Activated CD4-positive, alpha-beta T cell treated with anti-CD3 and anti-CD28 coated beads, Interleukin-2, amount 10 ng/mL, durations not matched to agents 24 days and 14 days (primary cell): ENCODE measurements around the gene SRPK2. TPM values are rescaled to one million over a fixed set of nuclear protein-coding genes. Genes with fewer than 3 reads are reported as not detected.
"Not testable (repeated sequence)": the region's sequence is repeated elsewhere in the genome, so short reads cannot be mapped to it uniquely, and the experiment has no call there.

Experiments
- DNase-seq: peaks from one replicate; pipeline ENCODE4 v3.0.0; 2022
- H3K27ac Mint-ChIP-seq: one replicate; pipeline ENCODE4 v1.8.0; 2022; ENCODE audit warnings: mild to moderate bottlenecking, mixed read lengths
- H3K27me3 Mint-ChIP-seq: one replicate; pipeline ENCODE4 v1.8.0; 2022; ENCODE audit warnings: mixed read lengths
- H3K36me3 Mint-ChIP-seq: one replicate; pipeline ENCODE4 v1.8.0; 2022; ENCODE audit warnings: low read depth, mild to moderate bottlenecking, mixed read lengths
- H3K4me1 Mint-ChIP-seq: one replicate; pipeline ENCODE4 v1.8.0; 2021; ENCODE audit warnings: mixed read lengths
- H3K4me3 Mint-ChIP-seq: one replicate; pipeline ENCODE4 v1.8.0; 2022; ENCODE audit warnings: mild to moderate bottlenecking, moderate library complexity, mixed read lengths
- H3K9me3 Mint-ChIP-seq: one replicate; pipeline ENCODE4 v1.8.0; 2021; ENCODE audit warnings: mixed read lengths
- intact Hi-C: fragments of 100-400 bp; cut with micrococcal nuclease; formaldehyde crosslinking; loops from one replicate; pipeline ENCODE4 v1.15.1; 2023
- total RNA-seq: library from RNA; stranded (reverse); gene quantifications from 2 replicates; pipeline ENCODE4 v1.2.3, GENCODE V29; 2022

SRPK2 gene
- total RNA-seq, 1 donor from 2014 or later, result 52.3 TPM

- H3K36me3 Mint-ChIP-seq, result peaks cover 20% of the 10 kb centered on the region
- no peak for DNase-seq
- no peak overlapping the region for H3K27ac Mint-ChIP-seq
- intact Hi-C loops, result no loop called here
- H3K4me3 Mint-ChIP-seq, result no peak overlapping the region
- peaks cover 11% of the 10 kb centered on the region for H3K4me1 Mint-ChIP-seq
- H3K9me3 Mint-ChIP-seq, result no peaks in the 10 kb centered on the region
- no peaks in the 10 kb centered on the region for H3K27me3 Mint-ChIP-seq
Measured at GRCh38 chr7:105199386-105199785, 189.3 kb downstream of the SRPK2 start.

- H3K9me3 Mint-ChIP-seq, result no peaks in the 10 kb centered on the region
- intact Hi-C loops, result no loop called here
- no peak for DNase-seq
- peaks cover 19% of the 10 kb centered on the region for H3K36me3 Mint-ChIP-seq
- H3K27me3 Mint-ChIP-seq, result no peaks in the 10 kb centered on the region
- H3K4me3 Mint-ChIP-seq, result no peak overlapping the region
- H3K27ac Mint-ChIP-seq, result no peak overlapping the region
- peaks cover 11% of the 10 kb centered on the region for H3K4me1 Mint-ChIP-seq
Measured at GRCh38 chr7:105198223-105198622, 190.5 kb downstream of the SRPK2 start.

- Mint-ChIP-seq H3K36me3 (peaks cover 16% of the 10 kb centered on the region), H3K27me3 (no peaks in the 10 kb centered on the region), H3K9me3 (no peaks in the 10 kb centered on the region), H3K4me3 (no peak overlapping the region), H3K4me1 (peaks cover 11% of the 10 kb centered on the region), H3K27ac (no peak overlapping the region)
- DNase-seq, result no peak
- intact Hi-C loops, result no loop called here
Measured at GRCh38 chr7:105196473-105196872, 192.2 kb downstream of the SRPK2 start.

- Mint-ChIP-seq H3K4me3 (no peak overlapping the region), H3K4me1 (peaks cover 11% of the 10 kb centered on the region), H3K36me3 (peaks cover 14% of the 10 kb centered on the region), H3K27me3 (no peaks in the 10 kb centered on the region), H3K9me3 (no peaks in the 10 kb centered on the region), H3K27ac (no peak overlapping the region)
- intact Hi-C loops, result no loop called here
- DNase-seq, result no peak
Measured at GRCh38 chr7:105195891-105196290, 192.8 kb downstream of the SRPK2 start.

GRCh38 chr7:105194959-105195358 is 193.8 kb downstream of the SRPK2 start:
- intact Hi-C loops, DNase-seq, H3K27me3 Mint-ChIP-seq, H3K9me3 Mint-ChIP-seq, H3K4me3 Mint-ChIP-seq, H3K27ac Mint-ChIP-seq: not testable (repeated sequence)
- H3K36me3 Mint-ChIP-seq, result peaks cover 11% of the 10 kb centered on the region
- peaks cover 11% of the 10 kb centered on the region for H3K4me1 Mint-ChIP-seq

- H3K9me3 Mint-ChIP-seq, result no peaks in the 10 kb centered on the region
- no peak overlapping the region for H3K4me3 Mint-ChIP-seq
- no peaks in the 10 kb centered on the region for H3K27me3 Mint-ChIP-seq
- H3K36me3 Mint-ChIP-seq, result peaks cover 13% of the 10 kb centered on the region
- H3K4me1 Mint-ChIP-seq, result peaks cover 13% of the 10 kb centered on the region
- intact Hi-C loops, result no loop called here
- DNase-seq, result no peak
- H3K27ac Mint-ChIP-seq, result no peak overlapping the region
Measured at GRCh38 chr7:105191331-105191730, 197.4 kb downstream of the SRPK2 start.

GRCh38 chr7:105189859-105190492 is 198.7 kb downstream of the SRPK2 start:
- no peak overlapping the region for H3K27ac Mint-ChIP-seq
- H3K4me1 Mint-ChIP-seq, result peaks cover 5% of the 10 kb centered on the region
- peaks cover 11% of the 10 kb centered on the region for H3K36me3 Mint-ChIP-seq
- no peak for DNase-seq
- no peaks in the 10 kb centered on the region for H3K27me3 Mint-ChIP-seq
- intact Hi-C loops, result no loop called here
- H3K4me3 Mint-ChIP-seq, result no peak overlapping the region
- no peaks in the 10 kb centered on the region for H3K9me3 Mint-ChIP-seq

- Mint-ChIP-seq H3K4me3 (no peak overlapping the region), H3K27me3 (no peaks in the 10 kb centered on the region), H3K9me3 (no peaks in the 10 kb centered on the region), H3K4me1 (peaks cover 5% of the 10 kb centered on the region), H3K36me3 (peaks cover 11% of the 10 kb centered on the region), H3K27ac (no peak overlapping the region)
- no peak for DNase-seq
- intact Hi-C loops, result no loop called here
Measured at GRCh38 chr7:105188201-105188600, 200.5 kb downstream of the SRPK2 start.

- Mint-ChIP-seq H3K27ac (no peak overlapping the region), H3K4me1 (peaks cover 5% of the 10 kb centered on the region), H3K4me3 (no peak overlapping the region), H3K36me3 (peaks cover 7% of the 10 kb centered on the region), H3K27me3 (no peaks in the 10 kb centered on the region), H3K9me3 (no peaks in the 10 kb centered on the region)
- no peak for DNase-seq
- intact Hi-C loops, result no loop called here
Measured at GRCh38 chr7:105187302-105188169, 201.2 kb downstream of the SRPK2 start.

- no peak overlapping the region for H3K4me3 Mint-ChIP-seq
- DNase-seq, result no peak
- H3K4me1 Mint-ChIP-seq, result peaks cover 5% of the 10 kb centered on the region
- peaks cover 8% of the 10 kb centered on the region for H3K36me3 Mint-ChIP-seq
- H3K9me3 Mint-ChIP-seq, result no peaks in the 10 kb centered on the region
- intact Hi-C loops, result no loop called here
- H3K27ac Mint-ChIP-seq, result no peak overlapping the region
- H3K27me3 Mint-ChIP-seq, result no peaks in the 10 kb centered on the region
Measured at GRCh38 chr7:105185290-105186010, 203.3 kb downstream of the SRPK2 start.

GRCh38 chr7:105180002-105180401 is 208.7 kb downstream of the SRPK2 start:
- no peak overlapping the region for H3K27ac Mint-ChIP-seq
- no peak overlapping the region for H3K4me3 Mint-ChIP-seq
- peaks cover 3% of the 10 kb centered on the region for H3K36me3 Mint-ChIP-seq

GRCh38 chr7:105178928-105179541 is 209.7 kb downstream of the SRPK2 start:
- H3K4me1 Mint-ChIP-seq, result peaks cover 5% of the 10 kb centered on the region
- no peak for DNase-seq
- H3K27me3 Mint-ChIP-seq, result no peaks in the 10 kb centered on the region
- no peak overlapping the region for H3K27ac Mint-ChIP-seq
- peaks cover 4% of the 10 kb centered on the region for H3K36me3 Mint-ChIP-seq
- no peaks in the 10 kb centered on the region for H3K9me3 Mint-ChIP-seq
- intact Hi-C loops, result no loop called here
- no peak overlapping the region for H3K4me3 Mint-ChIP-seq

More at GRCh38 chr7:105180002-105180401, 208.7 kb downstream of the SRPK2 start:
- intact Hi-C loops, result no loop called here
- H3K27me3 Mint-ChIP-seq, result no peaks in the 10 kb centered on the region
- no peak for DNase-seq
- H3K9me3 Mint-ChIP-seq, result no peaks in the 10 kb centered on the region
- peaks cover 3% of the 10 kb centered on the region for H3K4me1 Mint-ChIP-seq

GRCh38 chr7:105178177-105178576 is 210.5 kb downstream of the SRPK2 start:
- H3K4me1 Mint-ChIP-seq, result peaks cover 5% of the 10 kb centered on the region
- intact Hi-C loops, result no loop called here
- H3K9me3 Mint-ChIP-seq, result no peaks in the 10 kb centered on the region
- no peak overlapping the region for H3K4me3 Mint-ChIP-seq
- no peak for DNase-seq
- H3K27ac Mint-ChIP-seq, result no peak overlapping the region
- no peaks in the 10 kb centered on the region for H3K27me3 Mint-ChIP-seq
- peaks cover 4% of the 10 kb centered on the region for H3K36me3 Mint-ChIP-seq
